Vagina (tissue), 2 donors: Measurements from ENCODE around the gene CDKN2AIP. TPM values are rescaled to one million over a fixed set of nuclear protein-coding genes. Genes with fewer than 3 reads are reported as not detected.
"Not testable (repeated sequence)": the region's sequence is repeated elsewhere in the genome, so short reads cannot be mapped to it uniquely, and the experiment has no call there.

Experiments
- DNase-seq, 2 donors: peaks; one replicate each; pipeline ENCODE4 v3.0.0-alpha.2; 2017; ENCODE audit errors: extremely low spot score in 2 of 2
- H3K27ac ChIP-seq: fragments of 200-600 bp; sonication (generic); one replicate; pipeline ENCODE4 v1.5.1; 2019
- H3K27me3 ChIP-seq: fragments of 200-600 bp; sonication (generic); one replicate; pipeline ENCODE4 v1.5.1; 2019
- H3K36me3 ChIP-seq, 2 donors: fragments of 200-600 bp; sonication (generic); one replicate each; pipeline ENCODE4 v1.5.1; 2017 to 2019
- H3K4me1 ChIP-seq: fragments of 200-600 bp; sonication (generic); one replicate; pipeline ENCODE4 v1.5.1; 2019
- H3K4me3 ChIP-seq, 2 donors: fragments of 200-600 bp; sonication (generic); 1 replicate in 1 of 2; 2 replicates in 1 of 2; pipeline ENCODE4 v1.5.1; 2016 to 2019
- H3K9me3 ChIP-seq: fragments of 200-600 bp; sonication (generic); one replicate; pipeline ENCODE4 v1.5.1; 2019
- POLR2A ChIP-seq, 2 donors: fragments of 450-650 bp; IDR thresholded peaks; one replicate each; pipeline ENCODE4 v1.6.1; 2017; ENCODE audit warnings: antibody characterized with exemption in 2 of 2, mild to moderate bottlenecking in 2 of 2, moderate library complexity in 2 of 2
- POLR2AphosphoS5 ChIP-seq, 2 donors: sonication (generic); formaldehyde crosslinking; IDR thresholded peaks; one replicate each; pipeline ENCODE4 v1.9.0; 2017; ENCODE audit warnings: antibody characterized with exemption in 2 of 2, mild to moderate bottlenecking in 2 of 2, low read depth in 1 of 2; ENCODE audit not compliant: insufficient read depth in 1 of 2
- intact Hi-C: fragments of 100-400 bp; cut with DNase I; formaldehyde crosslinking; loops from one replicate; pipeline ENCODE4 v1.15.1; 2023
- total RNA-seq: library from RNA; depleted of rRNA; stranded (reverse); fragments of >200 nt; gene quantifications from one replicate; pipeline ENCODE4 v1.2.3, GENCODE V29; 2016
- TF ChIP-seq, protein P1 (sequence below), 3 experiments: fragments of 450-650 bp in 2 of 3; fragments of 200-600 bp in 1 of 3; sonication (generic) in 1 of 3; IDR thresholded peaks; one replicate each; pipeline ENCODE4 v1.5.1; 2017 to 2019; ENCODE audit warnings: antibody characterized with exemption in 3 of 3, mild to moderate bottlenecking in 2 of 3, moderate library complexity in 2 of 3

The CDKN2AIP gene
- total RNA-seq, 1 donor from 2014 or later = 15.0 TPM

DNA sequence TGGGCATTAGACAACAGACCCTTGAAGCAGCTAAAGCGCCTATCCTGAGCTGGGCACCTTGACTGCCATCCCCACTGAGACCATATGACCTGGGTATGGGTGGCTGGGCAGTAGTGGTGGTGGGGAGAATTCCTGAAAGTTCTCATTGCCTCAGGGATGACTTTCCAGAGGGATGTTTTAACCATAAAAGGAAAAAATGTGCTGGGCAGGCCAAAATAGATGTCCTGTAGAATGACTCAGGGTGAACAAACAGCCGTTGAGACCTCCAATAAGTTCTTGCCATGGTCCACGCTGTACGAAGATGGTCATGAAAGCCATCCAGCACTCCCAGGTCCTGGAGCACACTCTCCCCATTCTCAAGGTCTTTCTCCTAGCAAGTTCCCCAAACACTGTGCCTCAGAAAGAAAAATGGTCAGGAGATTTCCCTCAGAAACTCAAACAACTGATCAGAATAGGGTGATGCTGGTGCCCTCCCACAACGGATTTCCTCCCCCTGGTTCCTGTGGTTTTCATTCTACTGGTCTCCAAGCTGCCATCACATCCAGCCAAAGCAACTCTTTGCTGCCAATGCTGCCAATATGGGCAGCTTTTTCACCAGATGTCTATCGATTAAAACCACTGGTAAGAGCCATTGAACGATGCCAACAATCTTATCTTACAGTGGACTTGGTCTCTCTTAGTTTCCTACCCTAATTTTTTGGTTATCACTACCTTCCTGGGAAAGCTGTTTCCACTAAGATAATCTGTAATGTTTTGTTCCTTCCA is 11.2 kb downstream of the CDKN2AIP start:
- TF ChIP-seq POLR2AphosphoS5 (IDR thresholded peaks at IDR 0.05; ENCODE audit: insufficient read depth in 1 of 2, low read depth in 1 of 2) (no peak), POLR2A (IDR thresholded peaks at IDR 0.05) (no peak)
- TF ChIP-seq, protein P1, sequence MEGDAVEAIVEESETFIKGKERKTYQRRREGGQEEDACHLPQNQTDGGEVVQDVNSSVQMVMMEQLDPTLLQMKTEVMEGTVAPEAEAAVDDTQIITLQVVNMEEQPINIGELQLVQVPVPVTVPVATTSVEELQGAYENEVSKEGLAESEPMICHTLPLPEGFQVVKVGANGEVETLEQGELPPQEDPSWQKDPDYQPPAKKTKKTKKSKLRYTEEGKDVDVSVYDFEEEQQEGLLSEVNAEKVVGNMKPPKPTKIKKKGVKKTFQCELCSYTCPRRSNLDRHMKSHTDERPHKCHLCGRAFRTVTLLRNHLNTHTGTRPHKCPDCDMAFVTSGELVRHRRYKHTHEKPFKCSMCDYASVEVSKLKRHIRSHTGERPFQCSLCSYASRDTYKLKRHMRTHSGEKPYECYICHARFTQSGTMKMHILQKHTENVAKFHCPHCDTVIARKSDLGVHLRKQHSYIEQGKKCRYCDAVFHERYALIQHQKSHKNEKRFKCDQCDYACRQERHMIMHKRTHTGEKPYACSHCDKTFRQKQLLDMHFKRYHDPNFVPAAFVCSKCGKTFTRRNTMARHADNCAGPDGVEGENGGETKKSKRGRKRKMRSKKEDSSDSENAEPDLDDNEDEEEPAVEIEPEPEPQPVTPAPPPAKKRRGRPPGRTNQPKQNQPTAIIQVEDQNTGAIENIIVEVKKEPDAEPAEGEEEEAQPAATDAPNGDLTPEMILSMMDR (IDR thresholded peaks at IDR 0.05) = no peak

GRCh38 chr4:183458005-183458404 is 13.6 kb downstream of the CDKN2AIP start:
- H3K27ac ChIP-seq = no peak overlapping the region
- no peaks in the 10 kb centered on the region for H3K27me3 ChIP-seq
- TF ChIP-seq POLR2A (IDR thresholded peaks at IDR 0.05) = no peak
- no peak for TF ChIP-seq POLR2AphosphoS5 (IDR thresholded peaks at IDR 0.05; ENCODE audit: insufficient read depth in 1 of 2, low read depth in 1 of 2)
- TF ChIP-seq, protein P1 (IDR thresholded peaks at IDR 0.05) = no peak
- no peaks in the 10 kb centered on the region for H3K36me3 ChIP-seq
- no peaks in the 10 kb centered on the region for H3K4me1 ChIP-seq
- H3K9me3 ChIP-seq = no peaks in the 10 kb centered on the region
- intact Hi-C loops = no loop called here
- DNase-seq = no peak
- no peak overlapping the region for H3K4me3 ChIP-seq

More for the DNA sequence above, 11.2 kb downstream of the CDKN2AIP start:
- Histone ChIP-seq H3K27me3 (no peaks in the 10 kb centered on the region), H3K4me1 (no peaks in the 10 kb centered on the region), H3K4me3 (no peak overlapping the region), H3K36me3 (peaks cover 0 to 14% of the 10 kb centered on the region in 2 donors), H3K9me3 (no peaks in the 10 kb centered on the region), H3K27ac (no peak overlapping the region)
- intact Hi-C loops = no loop called here
- no peak for DNase-seq

GRCh38 chr4:183463903-183464619 is 19.6 kb downstream of the CDKN2AIP start:
- H3K4me3 ChIP-seq, H3K27me3 ChIP-seq, DNase-seq, H3K9me3 ChIP-seq, H3K27ac ChIP-seq, intact Hi-C loops, H3K36me3 ChIP-seq, H3K4me1 ChIP-seq: not testable (repeated sequence)

DNA sequence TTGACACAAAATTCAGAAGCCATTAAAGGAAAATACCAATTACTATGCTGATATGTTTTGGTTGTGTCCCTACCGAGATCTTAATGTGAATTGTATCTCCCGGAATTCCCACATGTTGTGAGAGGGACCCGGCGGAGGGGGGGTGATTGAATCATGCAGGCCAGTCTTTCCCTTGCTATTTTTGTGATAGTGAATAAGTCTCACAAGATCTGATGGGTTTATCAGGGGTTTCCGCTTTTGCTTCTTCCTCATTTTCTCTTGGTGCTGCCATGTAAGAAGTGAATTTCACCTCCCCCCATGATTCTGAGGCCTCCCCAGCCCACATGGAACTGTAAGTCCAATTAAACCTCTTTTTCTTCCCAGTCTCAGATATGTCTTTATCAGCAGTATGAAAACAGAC is 21.4 kb downstream of the CDKN2AIP start:
- H3K27ac ChIP-seq, intact Hi-C loops, H3K4me1 ChIP-seq, DNase-seq, H3K4me3 ChIP-seq, H3K36me3 ChIP-seq, H3K27me3 ChIP-seq, H3K9me3 ChIP-seq: not testable (repeated sequence)

GRCh38 chr4:183467246-183467645 is 22.8 kb downstream of the CDKN2AIP start:
- DNase-seq = no peak
- no peaks in the 10 kb centered on the region for H3K9me3 ChIP-seq
- H3K27ac ChIP-seq = no peak overlapping the region
- no peaks in the 10 kb centered on the region for H3K27me3 ChIP-seq
- H3K4me1 ChIP-seq = no peaks in the 10 kb centered on the region
- no peaks in the 10 kb centered on the region for H3K36me3 ChIP-seq
- intact Hi-C loops = no loop called here
- H3K4me3 ChIP-seq = no peak overlapping the region
- TF ChIP-seq POLR2AphosphoS5 (IDR thresholded peaks at IDR 0.05; ENCODE audit: insufficient read depth in 1 of 2, low read depth in 1 of 2) (no peak), POLR2A (IDR thresholded peaks at IDR 0.05) (no peak)
- TF ChIP-seq, protein P1 (IDR thresholded peaks at IDR 0.05) = no peak
